Skeletal muscle tissue (tissue), 4 donors: ENCODE data around the gene ANO4. TPM values are rescaled to one million over a fixed set of nuclear protein-coding genes. Genes with fewer than 3 reads are reported as not detected.

Experiments used
- H3K27ac ChIP-seq: one replicate; pipeline ENCODE4 v1.7.0; 2013; ENCODE audit warnings: mild to moderate bottlenecking, low read depth, low read length, inconsistent platforms
- H3K27me3 ChIP-seq, 3 donors: one replicate each; pipeline ENCODE4 v1.7.0; 2013; ENCODE audit warnings: low read length in 3 of 3; ENCODE audit not compliant: control insufficient read depth in 3 of 3, insufficient read depth in 3 of 3
- H3K36me3 ChIP-seq, 3 donors: one replicate each; pipeline ENCODE4 v1.7.0; 2013; ENCODE audit warnings: low read length in 3 of 3; ENCODE audit not compliant: control insufficient read depth in 3 of 3, insufficient read depth in 3 of 3
- H3K4me1 ChIP-seq, 3 donors: one replicate each; pipeline ENCODE4 v1.7.0; 2013; ENCODE audit warnings: low read length in 3 of 3, mild to moderate bottlenecking in 3 of 3; ENCODE audit not compliant: control insufficient read depth in 3 of 3, insufficient read depth in 3 of 3
- H3K4me3 ChIP-seq, 3 donors: one replicate each; pipeline ENCODE4 v1.7.0; 2013; ENCODE audit warnings: low read length in 3 of 3
- H3K9ac ChIP-seq, 3 donors: one replicate each; pipeline ENCODE4 v1.7.0; 2013; ENCODE audit warnings: low read length in 3 of 3, mild to moderate bottlenecking in 3 of 3, moderate library complexity in 2 of 3, low read depth in 1 of 3
- H3K9me3 ChIP-seq, 3 donors: one replicate each; pipeline ENCODE4 v1.7.0; 2013; ENCODE audit warnings: low read length in 3 of 3; ENCODE audit not compliant: control insufficient read depth in 3 of 3
- total RNA-seq: library from RNA; depleted of rRNA; stranded (reverse); fragments of >200 nt; gene quantifications from one replicate; pipeline ENCODE4 v1.2.3, GENCODE V29; 2014
- donor health status: Osteomylitis.

Gene ANO4
- total RNA-seq, 1 donor from 2014 or later: 0.52 TPM

GRCh38 chr12:101015044-101015443 is 220.5 kb downstream of the ANO4 start:
- Histone ChIP-seq H3K36me3 (no peaks in the 10 kb centered on the region), H3K4me3 (no peak overlapping the region), H3K9me3 (no peaks in the 10 kb centered on the region), H3K27ac (no peak overlapping the region), H3K4me1 (no peaks in the 10 kb centered on the region), H3K27me3 (no peaks in the 10 kb centered on the region), H3K9ac (no peak overlapping the region)

- Histone ChIP-seq H3K4me1 (no peaks in the 10 kb centered on the region), H3K4me3 (no peak overlapping the region), H3K9ac (no peak overlapping the region), H3K27me3 (no peaks in the 10 kb centered on the region), H3K27ac (no peak overlapping the region), H3K36me3 (no peaks in the 10 kb centered on the region), H3K9me3 (no peaks in the 10 kb centered on the region)
These were observed 224.0 kb downstream of the ANO4 start for GRCh38 chr12:101018540-101018939.

GRCh38 chr12:101019201-101019600 is 224.6 kb downstream of the ANO4 start:
- no peaks in the 10 kb centered on the region for H3K36me3 ChIP-seq
- no peaks in the 10 kb centered on the region for H3K9me3 ChIP-seq
- H3K9ac ChIP-seq: no peak overlapping the region
- no peak overlapping the region for H3K4me3 ChIP-seq
- H3K27ac ChIP-seq: no peak overlapping the region
- no peaks in the 10 kb centered on the region for H3K27me3 ChIP-seq
- no peaks in the 10 kb centered on the region for H3K4me1 ChIP-seq

GRCh38 chr12:101019667-101020066 is 225.1 kb downstream of the ANO4 start:
- H3K4me3 ChIP-seq: no peak overlapping the region
- no peaks in the 10 kb centered on the region for H3K9me3 ChIP-seq
- no peak overlapping the region for H3K27ac ChIP-seq
- no peaks in the 10 kb centered on the region for H3K36me3 ChIP-seq
- H3K27me3 ChIP-seq: no peaks in the 10 kb centered on the region
- no peaks in the 10 kb centered on the region for H3K4me1 ChIP-seq
- no peak overlapping the region for H3K9ac ChIP-seq

- no peaks in the 10 kb centered on the region for H3K4me1 ChIP-seq
- H3K27ac ChIP-seq: no peak overlapping the region
- no peaks in the 10 kb centered on the region for H3K27me3 ChIP-seq
- no peaks in the 10 kb centered on the region for H3K36me3 ChIP-seq
- H3K9ac ChIP-seq: no peak overlapping the region
- H3K9me3 ChIP-seq: no peaks in the 10 kb centered on the region
- H3K4me3 ChIP-seq: no peak overlapping the region
These were observed 226.9 kb downstream of the ANO4 start for GRCh38 chr12:101021442-101021841.

GRCh38 chr12:101021911-101022388 is 227.4 kb downstream of the ANO4 start:
- Histone ChIP-seq H3K4me1 (no peaks in the 10 kb centered on the region), H3K27ac (no peak overlapping the region), H3K9me3 (peaks cover 0 to 2% (median 0%) of the 10 kb centered on the region in 3 donors), H3K9ac (no peak overlapping the region), H3K27me3 (no peaks in the 10 kb centered on the region), H3K36me3 (no peaks in the 10 kb centered on the region), H3K4me3 (no peak overlapping the region)

DNA sequence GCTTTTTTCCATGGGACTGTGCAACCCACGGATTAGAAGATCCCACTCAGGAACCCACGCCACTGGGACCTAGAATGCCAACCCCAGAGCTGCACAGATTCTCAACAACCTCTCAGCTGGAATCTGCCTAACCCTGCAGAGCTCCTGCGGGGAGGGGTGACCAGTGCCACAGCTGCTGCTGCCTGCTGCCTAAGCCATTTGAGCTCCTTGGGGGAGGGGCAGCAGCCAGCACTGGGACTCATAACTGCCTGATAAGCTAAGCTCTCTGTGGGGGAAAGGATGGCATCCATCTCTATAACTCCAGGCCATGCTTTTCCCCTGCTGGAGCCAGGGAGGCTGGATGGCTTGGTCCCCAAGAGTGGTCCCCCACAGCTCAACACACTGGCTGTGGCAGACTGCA is 232.6 kb downstream of the ANO4 start:
- H3K4me3 ChIP-seq: no peak overlapping the region
- peaks cover 0 to 3% (median 0%) of the 10 kb centered on the region in 3 donors for H3K9me3 ChIP-seq
- H3K27me3 ChIP-seq: no peaks in the 10 kb centered on the region
- no peak overlapping the region for H3K9ac ChIP-seq
- no peaks in the 10 kb centered on the region for H3K36me3 ChIP-seq
- no peak overlapping the region for H3K27ac ChIP-seq
- no peaks in the 10 kb centered on the region for H3K4me1 ChIP-seq

GRCh38 chr12:101027816-101028215 is 233.2 kb downstream of the ANO4 start:
- Histone ChIP-seq H3K36me3 (no peaks in the 10 kb centered on the region), H3K4me1 (no peaks in the 10 kb centered on the region), H3K9me3 (peaks cover 0 to 3% (median 0%) of the 10 kb centered on the region in 3 donors), H3K4me3 (no peak overlapping the region), H3K27me3 (no peaks in the 10 kb centered on the region), H3K27ac (no peak overlapping the region), H3K9ac (no peak overlapping the region)

GRCh38 chr12:101038289-101038871 is 243.8 kb downstream of the ANO4 start:
- no peaks in the 10 kb centered on the region for H3K27me3 ChIP-seq
- no peak overlapping the region for H3K9ac ChIP-seq
- H3K4me1 ChIP-seq: no peaks in the 10 kb centered on the region
- no peak overlapping the region for H3K27ac ChIP-seq
- H3K36me3 ChIP-seq: no peaks in the 10 kb centered on the region
- no peak overlapping the region for H3K4me3 ChIP-seq
- no peaks in the 10 kb centered on the region for H3K9me3 ChIP-seq

DNA sequence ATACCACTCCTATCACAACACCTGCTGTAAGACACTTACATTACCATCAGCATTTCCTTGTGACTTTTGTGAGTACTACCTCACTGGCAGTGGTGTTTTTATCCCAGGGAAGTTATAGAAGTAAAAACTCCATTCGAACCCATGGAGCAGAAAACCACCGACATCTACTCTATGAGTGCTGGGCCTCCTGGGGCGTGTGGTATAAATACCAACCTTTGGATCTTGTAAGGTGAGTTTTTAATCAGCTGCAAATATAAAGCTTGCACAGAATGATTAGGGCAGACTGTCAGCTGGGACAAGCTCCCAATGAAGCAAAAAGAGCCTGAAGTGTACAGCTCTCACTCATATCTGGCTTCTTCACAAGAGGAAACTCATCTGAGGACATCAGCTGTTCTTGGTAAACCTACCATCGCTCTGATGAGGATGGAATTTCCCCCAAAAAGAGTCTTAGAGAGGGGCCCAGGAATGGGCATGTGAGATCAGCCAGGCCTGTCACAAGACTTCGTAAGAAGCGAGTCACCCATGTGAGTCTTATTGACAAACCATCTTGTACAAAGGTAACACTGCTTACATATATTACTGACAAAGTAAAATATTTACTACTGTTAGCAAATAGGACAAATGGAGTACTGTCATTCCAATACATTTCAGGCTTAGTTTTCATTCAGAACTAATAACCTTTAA is 245.4 kb downstream of the ANO4 start:
- no peak overlapping the region for H3K4me3 ChIP-seq
- no peak overlapping the region for H3K27ac ChIP-seq

More for the DNA sequence above, 245.4 kb downstream of the ANO4 start:
- no peaks in the 10 kb centered on the region for H3K36me3 ChIP-seq
- no peak overlapping the region for H3K9ac ChIP-seq
- no peaks in the 10 kb centered on the region for H3K4me1 ChIP-seq
- H3K9me3 ChIP-seq: no peaks in the 10 kb centered on the region
- H3K27me3 ChIP-seq: no peaks in the 10 kb centered on the region
